D721Med (cell line): ENCODE data around the gene MFAP3L.
"Not testable (repeated sequence)": the region's sequence is repeated elsewhere in the genome, so short reads cannot be mapped to it uniquely, and the experiment has no call there.

Experiments used
- DNase-seq: peaks from one replicate; pipeline ENCODE4 v3.0.0; 2011; ENCODE audit warnings: low spot score; ENCODE audit not compliant: insufficient read length
- FAIRE-seq: peaks from 2 replicates; lab custom pipeline; 2011; peaks lifted over from hg19 to GRCh38; lab: Jason Lieb, UNC
- CTCF ChIP-seq: IDR thresholded peaks from 2 replicates; pipeline ENCODE4 v1.5.1; 2012; ENCODE audit warnings: mild to moderate bottlenecking, control low read depth; ENCODE audit not compliant: insufficient read depth; ENCODE audit errors: missing control alignments

Gene MFAP3L

GRCh38 chr4:169945636-169946035 is 80.6 kb downstream of the MFAP3L start:
- no peak for TF ChIP-seq CTCF
- FAIRE-seq (peak; percentile 96), DNase-seq (peak; percentile 58)

- not testable (repeated sequence) for DNase-seq, FAIRE-seq
Observed at GRCh38 chr4:169943601-169944000, 82.6 kb downstream of the MFAP3L start.

GRCh38 chr4:169941141-169941540 is 85.1 kb downstream of the MFAP3L start:
- FAIRE-seq: no peak
- no peak for TF ChIP-seq CTCF

GRCh38 chr4:169940460-169940859 is 85.7 kb downstream of the MFAP3L start:
- FAIRE-seq: no peak
- no peak for TF ChIP-seq CTCF
- no peak for DNase-seq

More at GRCh38 chr4:169941141-169941540, 85.1 kb downstream of the MFAP3L start:
- DNase-seq: no peak
